Neural progenitor cell (in vitro differentiated cells): ENCODE data around the gene CNGA2. TPM values are rescaled to one million over a fixed set of nuclear protein-coding genes. Genes with fewer than 3 reads are reported as not detected.

ENCODE experiments used
- DNase-seq: peaks from one replicate; pipeline ENCODE4 v3.0.0-alpha.2; 2016; ENCODE audit warnings: low spot score
- H2AFZ ChIP-seq: fragments of 200-600 bp; sonication (generic); replicated peaks from 2 replicates; pipeline ENCODE4 v1.6.1; 2016; ENCODE audit warnings: antibody characterized with exemption
- H3F3A ChIP-seq: fragments of 200-600 bp; sonication (generic); 2 replicates; pipeline ENCODE4 v1.6.1; 2016; ENCODE audit warnings: antibody characterized with exemption, low read depth
- H3K27ac ChIP-seq: fragments of 200-600 bp; sonication (generic); 2 replicates; pipeline ENCODE4 v1.5.1; 2016; ENCODE audit warnings: mild to moderate bottlenecking
- H3K27me3 ChIP-seq: fragments of 200-600 bp; sonication (generic); 2 replicates; pipeline ENCODE4 v1.6.1; 2016; ENCODE audit warnings: mild to moderate bottlenecking, moderate library complexity
- H3K36me3 ChIP-seq: fragments of 200-600 bp; sonication (generic); 2 replicates; pipeline ENCODE4 v1.5.1; 2016
- H3K4me1 ChIP-seq: fragments of 200-600 bp; sonication (generic); 2 replicates; pipeline ENCODE4 v1.6.1; 2016; ENCODE audit warnings: mixed run types
- H3K4me2 ChIP-seq: fragments of 200-600 bp; sonication (generic); 2 replicates; pipeline ENCODE4 v1.6.1; 2016
- H3K4me3 ChIP-seq: fragments of 200-600 bp; sonication (generic); 2 replicates; pipeline ENCODE4 v1.5.1; 2016
- H3K79me2 ChIP-seq: fragments of 200-600 bp; sonication (generic); 2 replicates; pipeline ENCODE4 v1.6.1; 2016; ENCODE audit warnings: low read depth
- H3K9ac ChIP-seq: fragments of 200-600 bp; sonication (generic); 2 replicates; pipeline ENCODE4 v1.6.1; 2016
- H3K9me3 ChIP-seq: fragments of 200-600 bp; sonication (generic); 2 replicates; pipeline ENCODE4 v1.5.1; 2016; ENCODE audit warnings: low read depth
- H4K20me1 ChIP-seq: fragments of 200-600 bp; sonication (generic); 2 replicates; pipeline ENCODE4 v1.6.1; 2016; ENCODE audit warnings: low read depth
- H3K27ac Mint-ChIP-seq: 3 replicates; pipeline ENCODE4 v1.8.0; 2021; ENCODE audit warnings: mixed read lengths
- H3K27me3 Mint-ChIP-seq: 2 replicates; pipeline ENCODE4 v1.8.0; 2022; ENCODE audit warnings: low read depth, mild to moderate bottlenecking, inconsistent platforms, moderate library complexity, mixed read lengths; ENCODE audit not compliant: insufficient read depth
- H3K36me3 Mint-ChIP-seq: 3 replicates; pipeline ENCODE4 v1.8.0; 2021; ENCODE audit warnings: mixed read lengths
- H3K4me1 Mint-ChIP-seq: 3 replicates; pipeline ENCODE4 v1.8.0; 2021; ENCODE audit warnings: mixed read lengths
- H3K4me3 Mint-ChIP-seq: 3 replicates; pipeline ENCODE4 v1.8.0; 2021; ENCODE audit warnings: mild to moderate bottlenecking, moderate library complexity, mixed read lengths
- H3K9me3 Mint-ChIP-seq: 3 replicates; pipeline ENCODE4 v1.8.0; 2020; ENCODE audit warnings: mixed read lengths
- CTCF ChIP-seq: fragments of 200-600 bp; sonication (generic); IDR thresholded peaks from 2 replicates; pipeline ENCODE4 v1.5.1; 2017; ENCODE audit warnings: antibody characterized with exemption, mild to moderate bottlenecking
- EZH2 ChIP-seq: fragments of 200-600 bp; sonication (generic); IDR thresholded peaks from 2 replicates; pipeline ENCODE4 v1.6.1; 2017; ENCODE audit warnings: antibody characterized with exemption, mild to moderate bottlenecking, moderate library complexity
- EZH2phosphoT487 ChIP-seq: fragments of 200-600 bp; sonication (generic); IDR thresholded peaks from 2 replicates; pipeline ENCODE4 v1.6.1; 2017; ENCODE audit warnings: antibody characterized with exemption
- total RNA-seq: library from RNA; depleted of rRNA; stranded (reverse); fragments of >200 nt; gene quantifications from 2 replicates; pipeline ENCODE4 v1.2.3, GENCODE V29; 2015; ENCODE audit warnings: low replicate concordance

CNGA2 gene
- total RNA-seq, 1 donor from 2014 or later, result not detected

DNA sequence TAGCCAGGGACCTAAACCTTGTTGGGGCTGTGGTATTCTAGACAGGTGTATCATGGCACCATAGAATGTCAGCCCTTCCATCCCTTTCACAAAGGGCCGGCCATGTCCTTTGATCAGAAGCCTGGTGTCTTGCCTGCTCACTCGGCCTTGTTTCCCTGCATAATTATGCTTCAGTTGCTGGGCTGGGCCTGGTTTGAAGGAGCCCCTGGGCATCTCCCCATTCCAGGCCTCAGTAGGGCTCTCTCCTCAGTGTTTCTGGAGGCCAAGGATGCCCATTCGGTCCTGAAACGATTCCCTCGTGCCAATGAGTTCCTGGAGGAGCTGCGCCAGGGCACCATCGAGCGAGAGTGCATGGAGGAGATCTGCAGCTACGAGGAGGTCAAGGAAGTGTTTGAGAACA is 34.8 kb upstream of the CNGA2 start:
- peaks cover 18% of the 10 kb centered on the region for H3K27me3 ChIP-seq
- Mint-ChIP-seq H3K27ac (no peak overlapping the region), H3K4me1 (peaks cover 9% of the 10 kb centered on the region), H3K27me3 (peaks cover 10% of the 10 kb centered on the region), H3K4me3 (no peak overlapping the region), H3K9me3 (peaks cover 16% of the 10 kb centered on the region), H3K36me3 (no peaks in the 10 kb centered on the region)
- no peaks in the 10 kb centered on the region for H3K9me3 ChIP-seq
- H3K4me2 ChIP-seq, result no peak overlapping the region
- DNase-seq, result no peak
- no peaks in the 10 kb centered on the region for H4K20me1 ChIP-seq
- H3K36me3 ChIP-seq, result no peaks in the 10 kb centered on the region
- no peaks in the 10 kb centered on the region for H3K4me1 ChIP-seq
- TF ChIP-seq EZH2 (no peak), EZH2phosphoT487 (no peak), CTCF (no peak)
- H3K79me2 ChIP-seq, result no peaks in the 10 kb centered on the region
- no peak overlapping the region for H2AFZ ChIP-seq
- no peaks in the 10 kb centered on the region for H3F3A ChIP-seq
- H3K4me3 ChIP-seq, result no peak overlapping the region
- H3K9ac ChIP-seq, result no peak overlapping the region
- no peak overlapping the region for H3K27ac ChIP-seq

DNA sequence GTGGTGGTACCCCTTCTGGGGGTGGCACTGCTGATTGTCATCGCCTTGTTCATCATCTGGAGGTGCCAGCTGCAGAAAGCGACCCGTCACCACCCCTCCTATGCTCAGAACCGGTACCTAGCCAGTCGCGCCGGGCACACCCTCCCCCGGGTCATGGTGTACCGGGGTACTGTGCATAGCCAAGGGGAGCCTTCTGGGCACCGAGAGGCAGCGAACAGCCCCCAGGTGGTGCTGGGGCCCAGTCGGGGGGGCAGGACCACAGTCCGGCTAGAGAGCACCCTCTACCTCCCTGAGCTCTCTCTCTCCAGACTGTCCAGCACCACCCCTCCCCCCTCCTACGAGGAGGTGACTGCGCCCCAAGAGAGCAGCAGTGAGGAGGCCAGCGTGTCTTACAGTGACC is 34.0 kb upstream of the CNGA2 start:
- Histone ChIP-seq H3K4me3 (no peak overlapping the region), H3K4me2 (no peak overlapping the region), H3K27me3 (peaks cover 11% of the 10 kb centered on the region), H3K9me3 (no peaks in the 10 kb centered on the region), H2AFZ (no peak overlapping the region), H3K9ac (no peak overlapping the region), H3K27ac (no peak overlapping the region), H4K20me1 (no peaks in the 10 kb centered on the region), H3F3A (no peaks in the 10 kb centered on the region), H3K4me1 (no peaks in the 10 kb centered on the region), H3K36me3 (no peaks in the 10 kb centered on the region), H3K79me2 (no peaks in the 10 kb centered on the region)
- H3K27ac Mint-ChIP-seq, result no peak overlapping the region
- peaks cover 19% of the 10 kb centered on the region for H3K9me3 Mint-ChIP-seq
- no peak for DNase-seq
- no peak overlapping the region for H3K4me3 Mint-ChIP-seq
- no peak for TF ChIP-seq CTCF
- TF ChIP-seq EZH2phosphoT487, result no peak
- no peak for TF ChIP-seq EZH2
- H3K36me3 Mint-ChIP-seq, result no peaks in the 10 kb centered on the region
- peaks cover 8% of the 10 kb centered on the region for H3K27me3 Mint-ChIP-seq
- peaks cover 7% of the 10 kb centered on the region for H3K4me1 Mint-ChIP-seq

- H3K9me3 Mint-ChIP-seq, result peaks cover 15% of the 10 kb centered on the region
- H3K36me3 Mint-ChIP-seq, result no peaks in the 10 kb centered on the region
- Histone ChIP-seq H3K4me2 (no peak overlapping the region), H3K27ac (no peak overlapping the region), H3F3A (no peaks in the 10 kb centered on the region), H4K20me1 (no peaks in the 10 kb centered on the region), H3K9ac (no peak overlapping the region), H2AFZ (no peak overlapping the region), H3K9me3 (no peaks in the 10 kb centered on the region), H3K4me3 (no peak overlapping the region), H3K36me3 (no peaks in the 10 kb centered on the region), H3K79me2 (no peaks in the 10 kb centered on the region), H3K27me3 (peaks cover 6% of the 10 kb centered on the region), H3K4me1 (no peaks in the 10 kb centered on the region)
- DNase-seq, result no peak
- TF ChIP-seq CTCF, result no peak
- TF ChIP-seq EZH2phosphoT487, result no peak
- no peak for TF ChIP-seq EZH2
- H3K4me3 Mint-ChIP-seq, result no peak overlapping the region
- peaks cover 6% of the 10 kb centered on the region for H3K27me3 Mint-ChIP-seq
- peaks cover 3% of the 10 kb centered on the region for H3K4me1 Mint-ChIP-seq
- no peak overlapping the region for H3K27ac Mint-ChIP-seq
Measured at GRCh38 chrX:151701071-151701470, 33.5 kb upstream of the CNGA2 start.
